ENCODE data around the gene PGM1.

PGM1 gene

DNA sequence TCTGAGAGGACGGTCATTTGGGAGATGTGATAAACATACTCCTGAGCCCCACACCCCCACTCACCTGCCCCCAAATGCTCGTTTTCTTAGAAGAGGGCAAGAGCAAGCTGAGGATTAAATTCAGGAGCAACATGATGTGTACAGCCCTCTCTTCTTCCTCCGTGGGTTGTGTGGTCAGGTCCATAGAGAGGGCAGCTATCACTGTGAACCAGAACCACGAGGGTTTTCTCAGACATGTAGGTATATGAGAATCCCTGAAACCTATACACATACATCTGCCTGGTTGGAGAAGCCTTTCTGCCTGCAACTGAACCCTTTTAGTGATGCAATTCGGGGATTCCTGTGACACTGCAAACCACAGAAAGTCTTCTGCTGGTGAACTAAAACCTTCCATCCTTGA is 38.9 kb downstream of the PGM1 start:
- no peak for DNase-seq (ENCODE audit: low read depth, low spot score)

DNA sequence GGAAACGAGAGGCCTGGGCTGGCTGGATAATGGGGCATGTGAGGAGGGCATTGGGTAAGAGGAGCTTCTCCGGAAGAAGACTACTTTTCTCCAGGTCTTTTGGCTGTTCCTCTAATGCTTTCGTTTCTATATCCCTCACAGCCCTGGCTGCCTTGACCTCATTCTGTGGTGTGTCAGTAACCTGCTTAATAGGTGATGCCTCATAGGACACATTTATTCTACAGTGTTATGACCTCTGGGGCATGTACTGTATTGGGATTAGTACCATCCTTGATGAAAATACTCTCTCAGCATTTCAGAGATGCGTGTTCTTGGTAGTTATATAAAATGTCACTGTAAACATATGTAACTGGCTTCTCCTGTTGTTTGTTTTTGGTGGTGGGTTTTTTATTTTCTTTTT is 40.1 kb downstream of the PGM1 start:
- DNase-seq (ENCODE audit: low read depth, low spot score), result no peak

- DNase-seq (ENCODE audit: low read depth, low spot score), result no peak
Observed at GRCh38 chr1:63634471-63634870, 41.3 kb downstream of the PGM1 start.

- DNase-seq (ENCODE audit: low read depth, low spot score), result no peak
Observed at GRCh38 chr1:63635681-63636080, 42.5 kb downstream of the PGM1 start.

DNA sequence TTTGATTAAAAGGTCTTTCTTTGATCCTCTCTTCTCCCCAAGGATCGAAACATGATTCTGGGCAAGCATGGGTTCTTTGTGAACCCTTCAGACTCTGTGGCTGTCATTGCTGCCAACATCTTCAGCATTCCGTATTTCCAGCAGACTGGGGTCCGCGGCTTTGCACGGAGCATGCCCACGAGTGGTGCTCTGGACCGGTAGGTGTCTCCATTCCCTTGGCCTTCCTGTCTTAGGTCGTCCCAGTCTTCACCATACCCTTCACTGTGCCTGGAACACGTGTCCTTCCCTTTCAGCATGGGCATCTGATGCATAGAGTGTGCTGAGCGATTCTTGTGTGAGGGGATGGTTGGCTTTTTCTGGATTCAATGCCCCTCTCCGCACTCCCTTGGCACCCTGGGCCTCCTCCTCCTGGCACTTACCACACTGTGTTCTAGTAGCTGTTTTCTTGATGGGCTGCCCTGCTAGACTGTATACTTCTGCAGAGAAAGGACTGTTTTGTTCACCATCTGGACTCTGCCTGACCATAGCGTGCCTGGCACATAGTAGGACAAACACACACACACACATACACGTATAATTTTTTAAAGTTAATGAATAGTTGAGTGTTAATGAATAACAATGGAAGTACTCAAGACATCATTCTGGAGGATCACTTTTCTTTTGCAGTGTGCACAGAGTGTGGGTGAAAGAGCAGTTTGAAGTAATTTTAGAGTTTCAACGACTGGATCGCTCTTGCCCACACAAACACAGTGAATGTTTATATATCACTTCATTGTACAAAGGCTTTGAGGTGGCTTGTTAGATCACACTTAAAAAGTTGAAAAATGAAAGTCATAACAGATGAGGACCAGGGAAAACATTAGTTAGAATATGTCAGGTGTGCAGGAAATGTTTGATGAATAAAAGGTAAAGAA is 43.2 kb downstream of the PGM1 start:
- DNase-seq (ENCODE audit: low read depth, low spot score), result no peak

GRCh38 chr1:63638471-63638870 is 45.3 kb downstream of the PGM1 start:
- no peak for DNase-seq (ENCODE audit: low read depth, low spot score)

GRCh38 chr1:63638875-63639274 is 45.7 kb downstream of the PGM1 start:
- DNase-seq (ENCODE audit: low read depth, low spot score), result no peak

- no peak for DNase-seq (ENCODE audit: low read depth, low spot score)
Observed at GRCh38 chr1:63640633-63641567, 47.7 kb downstream of the PGM1 start.

- no peak for DNase-seq (ENCODE audit: low read depth, low spot score)
Observed at GRCh38 chr1:63641615-63642014, 48.4 kb downstream of the PGM1 start.

GRCh38 chr1:63642901-63643300 is 49.7 kb downstream of the PGM1 start:
- no peak for DNase-seq (ENCODE audit: low read depth, low spot score)

- no peak for DNase-seq (ENCODE audit: low read depth, low spot score)
Observed at GRCh38 chr1:63643517-63643916, 50.3 kb downstream of the PGM1 start.

GRCh38 chr1:63643926-63644325 is 50.7 kb downstream of the PGM1 start:
- DNase-seq (ENCODE audit: low read depth, low spot score), result no peak

- DNase-seq (ENCODE audit: low read depth, low spot score), result no peak
Observed at GRCh38 chr1:63645317-63645716, 52.1 kb downstream of the PGM1 start.

- no peak for DNase-seq (ENCODE audit: low read depth, low spot score)
Observed at GRCh38 chr1:63648689-63649088, 55.5 kb downstream of the PGM1 start.

- DNase-seq (ENCODE audit: low read depth, low spot score), result no peak
Observed at GRCh38 chr1:63651161-63651701, 58.0 kb downstream of the PGM1 start.

DNA sequence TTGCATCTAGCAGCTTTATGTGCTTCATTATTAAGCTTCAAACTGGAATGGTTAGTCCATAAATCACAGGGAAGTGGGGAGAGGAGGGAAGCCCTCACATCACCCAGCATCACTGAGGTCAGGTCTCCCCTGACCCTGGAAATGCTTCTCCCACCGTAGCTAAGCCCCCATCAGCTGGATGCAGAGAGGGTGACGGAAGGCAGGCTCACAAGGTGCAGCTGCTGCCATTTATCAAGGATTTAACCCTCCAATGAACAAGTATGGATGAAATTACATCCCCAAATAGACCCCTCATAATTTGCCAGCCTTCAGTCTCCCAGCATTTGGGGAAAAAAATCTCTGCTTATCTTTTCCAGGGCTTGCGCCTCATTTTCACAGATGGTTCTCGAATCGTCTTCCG is 60.8 kb downstream of the PGM1 start:
- no peak for DNase-seq (ENCODE audit: low read depth, low spot score)

- no peak for DNase-seq (ENCODE audit: low read depth, low spot score)
Observed at GRCh38 chr1:63659448-63659847, 66.2 kb downstream of the PGM1 start.

DNA sequence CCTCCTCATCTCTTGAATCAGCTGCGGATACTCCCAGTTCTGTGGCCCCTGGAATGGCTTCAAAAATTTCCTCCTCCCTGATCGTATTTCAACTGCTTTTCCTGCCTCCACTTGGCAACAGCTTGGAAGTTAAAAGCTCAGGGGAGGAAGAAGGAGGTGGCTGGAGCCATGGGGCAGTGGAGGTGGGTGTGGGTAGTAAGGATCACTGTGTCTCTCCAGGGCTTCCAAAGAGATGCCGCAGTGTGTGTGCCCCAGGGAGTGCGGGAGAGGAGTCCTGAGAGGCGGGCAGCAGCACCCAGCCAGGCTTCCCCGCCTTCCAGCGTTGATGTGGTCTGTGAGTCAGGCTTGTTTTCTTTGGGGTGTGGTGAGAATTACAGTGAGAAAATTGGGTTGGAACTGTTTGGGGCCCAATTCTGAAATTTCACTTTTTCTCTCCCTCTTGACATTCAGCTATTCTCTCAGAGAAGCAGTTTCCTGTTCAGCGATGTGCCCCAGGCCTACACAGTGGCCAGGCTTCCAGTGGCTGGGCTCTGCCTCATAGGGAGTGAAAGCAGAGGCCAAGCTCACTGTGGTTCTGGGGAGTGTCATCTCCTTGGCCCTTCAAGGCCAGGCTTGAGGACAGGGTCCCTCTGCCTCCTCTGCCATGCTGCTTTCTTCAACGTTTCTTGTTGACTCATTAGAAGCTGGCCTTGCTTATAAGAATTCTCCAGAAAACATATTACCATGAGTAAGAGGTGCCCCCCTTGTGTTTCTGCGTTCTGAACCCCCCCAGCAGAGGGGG is 69.0 kb downstream of the PGM1 start:
- DNase-seq (ENCODE audit: low read depth, low spot score), result no peak

- DNase-seq (ENCODE audit: low read depth, low spot score), result no peak
Observed at GRCh38 chr1:63662841-63663240, 69.6 kb downstream of the PGM1 start.

DNA sequence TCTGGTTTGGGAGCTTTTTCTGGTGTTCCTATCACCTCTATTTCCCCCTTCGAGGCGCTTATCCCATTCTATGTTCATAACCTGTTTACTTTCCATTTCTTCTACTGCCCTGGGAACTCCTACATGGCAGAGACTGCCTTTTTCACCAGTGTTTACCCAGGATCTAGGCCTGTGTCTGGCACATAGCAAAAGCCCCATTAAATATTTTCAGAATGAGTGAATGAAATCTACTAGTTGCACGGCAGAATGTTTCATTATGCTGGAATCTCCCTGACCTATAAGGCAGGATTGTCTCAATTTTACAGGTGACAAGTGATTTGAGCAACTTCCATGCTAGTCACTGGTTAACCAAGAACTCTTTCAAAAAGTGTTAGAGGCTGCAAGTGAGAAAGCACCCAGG is 70.1 kb downstream of the PGM1 start:
- no peak for DNase-seq (ENCODE audit: low read depth, low spot score)

DNA sequence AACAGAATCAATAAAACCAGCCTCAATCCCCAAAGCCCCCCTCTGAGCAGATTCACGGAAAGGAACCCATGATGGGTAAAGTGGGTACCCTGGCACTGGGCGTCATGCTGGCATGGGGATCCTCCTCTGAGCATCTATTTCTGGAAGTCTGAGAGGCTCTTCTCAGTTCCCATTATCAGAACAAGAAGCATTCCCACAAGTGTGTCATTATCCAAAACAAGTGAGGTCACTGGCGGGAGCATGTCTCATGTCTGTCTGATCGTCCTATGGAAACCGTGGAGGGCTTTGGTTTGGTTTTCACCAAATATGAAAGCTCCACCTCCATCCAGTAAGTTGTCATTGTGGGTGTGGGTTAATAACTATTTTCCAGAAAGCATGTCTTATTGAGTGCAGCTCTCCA is 70.7 kb downstream of the PGM1 start:
- no peak for DNase-seq (ENCODE audit: low read depth, low spot score)

- DNase-seq (ENCODE audit: low read depth, low spot score), result no peak
Observed at GRCh38 chr1:63664742-63665141, 71.5 kb downstream of the PGM1 start.
